Left ventricle myocardium superior (tissue), 1 donor: ENCODE results near the gene GMNC. TPM values are rescaled to one million over a fixed set of nuclear protein-coding genes. Genes with fewer than 3 reads are reported as not detected.
"Not testable (repeated sequence)": the region's sequence is repeated elsewhere in the genome, so short reads cannot be mapped to it uniquely, and the experiment has no call there.

ENCODE experiments used
- ATAC-seq: fragments of 200-7000 bp; cut with Tn5 transposase; one replicate; pipeline ENCODE4 v1.9.1; 2020; ENCODE audit warnings: mild to moderate bottlenecking, moderate library complexity
- DNase-seq: peaks from one replicate; pipeline ENCODE4 v3.0.0-alpha.2; 2020
- intact Hi-C: fragments of 100-400 bp; cut with micrococcal nuclease; formaldehyde crosslinking; loops from one replicate; pipeline ENCODE4 v1.11.0; 2022
- long read RNA-seq: library from polyadenylated mRNA; unstranded; transcript quantifications from one replicate; pipeline ENCODE4 v2.0.0, GENCODE V29; 2021
- total RNA-seq: library from RNA; stranded (reverse); fragmentation: NEBNext Ultra II Directional; extraction: Animal tissue kit (Norgen Biotek cat#: 25700); gene quantifications from one replicate; pipeline ENCODE4 v1.2.1, GENCODE V29; 2021
- donor health status: DM: no; HTN: yes; CAD: no; lungs with severe emphysema.

Gene GMNC, protein sequence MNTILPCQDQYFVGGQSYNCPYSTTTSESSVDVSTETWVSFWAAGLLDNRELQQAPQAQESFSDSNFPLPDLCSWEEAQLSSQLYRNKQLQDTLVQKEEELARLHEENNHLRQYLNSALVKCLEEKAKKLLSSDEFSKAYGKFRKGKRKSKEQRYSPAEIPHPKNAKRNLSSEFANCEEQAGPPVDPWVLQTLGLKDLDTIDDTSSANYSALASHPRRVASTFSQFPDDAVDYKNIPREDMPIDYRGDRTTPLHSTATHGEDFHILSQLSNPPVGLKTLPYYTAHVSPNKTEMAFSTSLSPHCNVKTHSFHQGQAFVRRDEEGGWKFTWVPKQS
- 4.3 TPM for total RNA-seq
- long read RNA-seq, partial matches to known transcripts, result 0 of 5 reads
- long read RNA-seq, other reads (novel, unspliced or antisense), result 3 of 5 reads

DNA sequence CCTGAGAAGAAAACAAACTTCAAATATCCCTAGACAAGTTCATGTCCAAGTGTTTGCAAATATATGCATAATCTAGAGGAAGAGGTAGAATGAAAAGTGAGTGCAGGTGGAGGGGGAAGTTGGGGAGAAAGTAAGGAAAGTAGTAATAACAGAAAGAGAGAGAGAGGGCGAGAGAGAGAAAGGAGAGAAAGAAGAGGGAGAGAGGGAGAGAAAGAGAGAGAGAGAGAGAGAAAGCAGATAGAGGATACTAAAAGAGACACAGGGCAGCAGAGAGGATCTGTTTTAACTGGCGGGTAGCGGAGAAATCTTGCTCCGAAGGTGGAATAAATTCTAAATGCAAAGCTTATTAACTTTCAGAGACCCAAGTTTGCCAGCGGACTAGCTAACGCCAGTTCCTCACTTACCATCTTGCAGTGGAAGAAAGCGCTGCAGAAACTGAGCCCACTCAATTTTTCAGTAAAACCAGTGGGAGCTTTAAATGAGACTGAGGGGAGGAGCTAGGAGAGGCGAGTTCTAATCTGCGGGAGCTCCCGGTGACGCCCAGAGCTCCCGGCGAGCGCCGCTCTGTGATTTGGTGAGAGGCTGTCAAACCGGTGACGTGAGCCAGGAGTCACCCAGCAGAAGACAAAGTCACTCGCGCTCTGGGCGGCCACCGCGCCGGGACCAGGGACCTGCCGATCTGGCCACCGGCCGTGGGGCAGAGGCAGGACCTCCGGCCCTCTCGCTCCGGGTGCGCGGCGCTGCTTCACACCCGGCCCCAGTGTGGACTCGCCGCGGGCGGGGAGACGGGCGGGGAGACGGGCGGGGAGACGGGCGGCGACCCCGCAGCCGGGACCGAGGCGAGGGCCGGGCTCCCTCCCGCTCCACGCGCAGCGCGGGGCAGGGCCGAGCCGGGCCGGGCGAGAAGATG lies at the start of gene GMNC:
GMNC (minus strand) TSS at position 486 of the 910 bp plus-strand sequence; CDS start at position 407, 79 bp downstream.
- intact Hi-C loops, result no loop called here
- DNase-seq (peak; percentile 93), ATAC-seq (peak; percentile 96)

DNA sequence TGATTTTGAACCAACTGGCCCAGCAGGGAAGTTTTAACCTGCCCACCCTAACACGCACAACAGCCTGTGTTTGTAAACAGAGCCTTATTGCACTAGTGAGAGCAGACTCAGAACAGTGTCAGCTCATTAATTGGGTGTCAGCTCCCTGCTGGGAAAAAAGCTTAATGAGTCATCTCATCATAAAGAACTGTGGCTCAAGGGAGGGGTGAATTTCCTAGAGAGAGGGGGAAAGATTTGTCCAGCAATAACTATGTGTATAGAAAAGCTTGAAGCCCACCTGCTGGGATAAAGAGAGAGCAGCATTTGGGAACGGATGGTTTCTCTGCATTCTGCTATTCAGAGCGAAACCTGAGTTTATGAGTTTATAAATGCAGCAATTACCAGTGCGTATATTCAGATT lies 48.9 kb upstream of the GMNC start:
- ATAC-seq (no peak), DNase-seq (no peak)
- intact Hi-C loops, result no loop called here

DNA sequence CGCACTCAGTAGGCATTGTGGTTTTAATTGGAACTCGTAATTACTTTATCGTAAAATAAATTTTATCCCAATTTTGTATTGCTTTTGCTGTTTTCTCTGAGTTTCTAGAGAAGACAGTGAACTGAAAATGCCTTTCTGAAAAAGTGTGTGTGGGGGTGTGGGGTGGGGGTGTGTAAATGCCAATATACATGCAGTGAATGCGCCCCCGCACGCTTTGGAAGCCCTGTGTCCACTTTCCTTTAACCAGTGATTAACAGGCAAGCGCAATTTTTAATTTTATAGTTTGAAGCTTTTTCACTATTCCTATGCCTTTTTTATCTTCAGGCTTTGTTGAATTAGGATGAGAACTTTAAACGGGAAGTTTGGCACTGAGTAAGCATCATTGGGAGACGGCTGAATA lies 47.4 kb upstream of the GMNC start:
- no peak for DNase-seq
- intact Hi-C loops, result no loop called here
- ATAC-seq, result no peak

DNA sequence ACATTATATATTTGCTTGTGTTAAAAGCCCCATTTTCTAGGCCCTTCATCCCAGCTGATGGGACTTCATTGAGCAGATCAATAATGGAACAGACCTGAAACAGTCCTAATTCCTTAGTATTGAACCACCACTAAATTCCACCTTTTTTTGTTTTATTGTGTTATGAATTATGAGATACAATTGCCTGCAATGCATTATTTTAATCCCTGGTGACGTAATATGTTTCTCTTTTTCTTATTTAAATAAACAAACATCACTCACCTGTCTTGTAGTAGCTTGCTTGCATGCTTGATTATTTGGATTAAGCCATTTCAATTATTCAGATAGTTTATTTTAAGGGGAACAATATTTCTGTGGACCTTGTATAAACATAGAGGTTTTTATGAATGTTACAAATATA lies 40.7 kb upstream of the GMNC start:
- intact Hi-C loops, result no loop called here
- ATAC-seq (no peak), DNase-seq (no peak)

DNA sequence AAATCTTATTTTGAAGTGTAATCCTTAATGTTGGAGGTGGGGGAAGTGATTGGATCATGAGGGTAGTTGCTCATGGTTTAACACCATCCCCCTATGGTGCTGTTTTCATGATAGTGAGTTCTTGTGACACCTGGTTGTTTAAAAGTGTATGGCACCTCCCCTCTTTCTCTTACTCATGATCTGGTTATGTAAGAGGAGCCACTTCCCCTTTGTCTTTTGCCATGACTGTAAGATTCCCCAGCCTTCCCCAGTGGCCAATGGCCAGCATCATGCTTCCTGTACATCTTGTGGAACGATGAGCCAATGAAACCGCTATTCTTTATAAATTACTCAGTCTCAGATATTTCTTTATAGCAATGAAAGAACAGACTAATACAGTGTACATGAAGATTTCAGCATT lies 39.8 kb upstream of the GMNC start:
- ATAC-seq (no peak), DNase-seq (no peak)
- intact Hi-C loops, result no loop called here

DNA sequence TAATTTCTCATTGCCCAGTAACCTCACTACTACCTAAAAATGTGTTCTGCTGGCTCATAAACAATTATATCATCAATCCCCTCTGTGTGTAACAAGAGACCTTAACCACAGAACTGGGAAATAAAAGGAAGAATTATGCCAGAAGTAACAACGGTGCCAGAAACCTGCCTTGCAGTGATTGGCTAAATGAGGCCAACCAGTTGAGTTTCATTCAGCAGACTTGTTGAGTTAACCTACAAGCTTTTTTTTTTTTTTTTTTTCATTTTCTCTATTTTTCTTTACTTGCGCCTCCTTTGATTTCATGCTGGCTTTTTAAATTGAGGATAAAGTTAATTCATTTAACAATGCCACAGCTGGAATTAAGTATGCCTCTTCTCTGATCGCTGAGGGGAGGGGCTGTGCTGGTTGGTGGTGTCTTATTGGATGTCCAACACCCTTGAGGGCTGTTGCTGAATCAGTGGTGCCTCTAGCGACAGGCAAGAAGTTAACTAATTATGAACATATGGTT lies 30.0 kb upstream of the GMNC start:
- ATAC-seq, result no peak
- DNase-seq, result no peak
- intact Hi-C loops, result no loop called here

DNA sequence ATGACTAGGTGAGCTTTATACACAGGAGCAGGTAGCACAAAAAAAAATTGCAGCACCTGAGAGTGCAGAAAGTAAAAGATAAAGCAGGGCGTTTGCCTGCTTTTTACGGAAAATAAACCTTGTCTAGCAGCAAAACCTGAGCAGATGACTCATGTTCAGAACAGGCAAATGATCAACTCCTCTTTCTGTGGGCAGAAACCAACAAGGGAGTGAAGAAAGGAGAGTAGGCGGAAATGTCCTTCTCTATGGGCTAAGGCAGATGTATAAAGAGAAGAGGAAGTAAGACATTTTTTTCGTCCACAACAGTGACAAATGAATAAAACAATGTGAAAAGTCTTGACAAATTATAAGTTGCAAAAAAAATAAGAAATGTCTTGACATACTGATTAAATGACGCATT lies 24.5 kb upstream of the GMNC start:
- ATAC-seq (no peak), DNase-seq (no peak)
- intact Hi-C loops, result loop anchor here (10.0 kb wide), 1 partner anchor 158 kb away; no protein-coding TSS in a partner anchor

DNA sequence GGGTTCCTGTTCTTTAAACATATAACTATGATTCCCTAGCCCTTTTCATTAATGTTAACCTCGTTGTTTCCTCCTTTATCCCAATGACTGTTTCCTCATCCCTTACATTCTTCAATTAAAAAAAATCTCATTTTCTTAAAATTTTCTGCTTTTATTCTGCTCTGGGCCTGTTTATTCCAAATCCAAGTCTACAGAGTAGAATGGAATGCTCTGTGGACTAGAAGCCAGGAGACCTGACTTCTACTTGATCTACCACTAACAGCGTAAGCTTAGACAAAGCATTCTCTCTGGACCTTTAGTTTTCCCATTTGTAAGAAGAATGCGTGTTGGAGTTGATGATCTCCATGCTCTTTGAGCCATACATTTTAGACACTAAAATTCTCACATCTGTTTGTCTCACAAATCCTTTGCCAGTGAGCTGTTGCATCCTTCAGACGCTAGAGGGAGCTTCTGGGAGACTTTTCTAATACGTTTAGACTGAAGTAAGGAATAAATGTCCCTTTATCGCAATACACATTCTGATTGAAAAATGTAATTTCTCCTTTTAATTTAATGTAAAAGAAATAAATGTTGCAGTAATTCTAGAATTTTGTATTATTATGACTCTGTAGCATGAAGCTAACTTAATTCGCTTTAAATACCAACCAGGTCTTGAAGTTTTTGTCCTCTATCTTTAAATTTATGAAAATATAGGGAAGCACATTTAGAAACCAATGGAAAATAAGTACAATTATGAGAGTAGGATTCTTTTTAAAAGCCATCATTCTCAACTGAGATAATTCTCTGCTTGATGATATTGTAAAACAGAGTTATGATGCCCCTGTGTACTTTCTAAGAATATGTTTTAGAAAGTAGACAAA lies 21.7 kb upstream of the GMNC start:
- DNase-seq, result no peak
- intact Hi-C loops, result loop anchor here (5.0 to 10.0 kb wide), 2 partner anchors 161 to 162 kb away; no protein-coding TSS in a partner anchor
- ATAC-seq, result no peak

DNA sequence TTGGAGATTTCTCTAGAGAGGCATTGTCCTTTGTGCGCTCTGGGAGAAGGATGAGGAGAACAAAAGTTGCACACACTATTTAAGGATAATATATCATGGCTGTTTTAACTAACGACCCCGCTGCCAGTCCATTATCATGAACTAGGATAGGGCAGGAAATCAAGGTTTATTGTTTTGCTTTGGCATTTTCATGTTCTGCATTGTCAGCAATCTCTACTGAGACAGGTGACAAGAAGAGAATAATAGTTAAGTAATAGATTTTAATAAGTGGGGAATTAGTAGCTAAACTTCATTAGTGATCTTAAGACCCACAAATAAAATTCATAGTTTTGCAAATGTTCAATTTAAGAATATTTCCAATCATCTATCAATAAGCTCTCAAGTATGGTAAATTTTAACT lies 20.6 kb upstream of the GMNC start:
- ATAC-seq, result no peak
- no peak for DNase-seq
- intact Hi-C loops, result loop anchor here (5.0 to 10.0 kb wide), 2 partner anchors 161 to 162 kb away; no protein-coding TSS in a partner anchor

DNA sequence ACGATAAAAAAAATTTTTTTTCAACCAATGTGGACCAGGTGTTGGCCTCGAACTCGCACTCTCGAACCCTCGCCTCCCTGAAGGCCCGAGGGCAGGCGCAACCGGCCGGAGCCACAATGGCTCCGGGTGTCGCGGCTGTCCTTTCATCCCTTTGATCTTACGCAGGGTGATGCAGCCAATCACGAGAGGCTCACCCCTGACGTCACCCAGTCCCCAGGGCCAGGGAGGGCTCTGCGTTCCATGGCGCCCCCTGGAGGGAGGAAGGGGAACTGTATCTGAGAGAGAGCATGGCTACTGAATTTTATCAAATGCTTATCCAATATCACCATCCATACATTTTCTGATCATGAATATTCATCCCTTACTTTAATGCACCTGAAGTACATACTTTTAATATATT lies 15.4 kb upstream of the GMNC start:
- DNase-seq (no peak), ATAC-seq (no peak)
- intact Hi-C loops, result no loop called here

DNA sequence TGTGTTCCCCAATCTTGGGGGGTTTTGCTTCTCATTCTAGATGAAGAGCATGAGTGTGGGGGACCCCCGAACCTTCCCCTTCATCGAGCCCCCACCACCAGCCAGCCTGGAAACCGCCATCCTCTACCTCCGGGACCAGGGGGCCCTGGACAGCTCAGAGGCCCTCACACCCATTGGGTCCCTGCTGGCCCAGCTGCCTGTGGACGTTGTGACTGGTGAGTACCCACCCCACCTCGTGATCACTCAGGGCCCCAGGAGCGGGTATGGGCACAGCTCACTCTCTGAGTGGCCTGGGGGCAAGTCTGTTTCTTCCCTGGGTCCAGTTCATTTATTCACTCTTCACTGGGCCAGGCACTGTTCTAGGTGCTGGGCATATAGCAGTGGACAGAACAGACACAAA lies 13.9 kb upstream of the GMNC start:
- intact Hi-C loops, ATAC-seq, DNase-seq: not testable (repeated sequence)

DNA sequence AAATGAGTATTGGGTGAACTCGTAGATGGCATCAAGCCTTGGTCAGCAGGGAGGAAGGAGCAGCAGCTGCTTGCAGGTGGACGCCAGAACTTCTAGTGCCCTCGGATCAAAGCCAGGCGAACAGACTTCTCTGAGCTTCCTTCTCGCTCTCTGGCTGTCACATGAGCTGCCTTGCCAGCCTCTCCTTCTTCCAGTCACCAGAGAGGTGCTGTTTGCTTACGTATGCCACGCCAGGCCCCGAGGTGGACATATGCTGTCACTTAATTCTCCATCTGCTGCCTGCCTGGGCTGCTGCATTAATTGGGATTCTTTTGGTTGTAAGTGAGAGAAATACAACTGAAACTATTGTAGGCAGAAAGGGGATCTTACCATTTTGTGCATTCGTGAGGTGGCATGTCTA lies 12.6 kb upstream of the GMNC start:
- DNase-seq, ATAC-seq, intact Hi-C loops: not testable (repeated sequence)

DNA sequence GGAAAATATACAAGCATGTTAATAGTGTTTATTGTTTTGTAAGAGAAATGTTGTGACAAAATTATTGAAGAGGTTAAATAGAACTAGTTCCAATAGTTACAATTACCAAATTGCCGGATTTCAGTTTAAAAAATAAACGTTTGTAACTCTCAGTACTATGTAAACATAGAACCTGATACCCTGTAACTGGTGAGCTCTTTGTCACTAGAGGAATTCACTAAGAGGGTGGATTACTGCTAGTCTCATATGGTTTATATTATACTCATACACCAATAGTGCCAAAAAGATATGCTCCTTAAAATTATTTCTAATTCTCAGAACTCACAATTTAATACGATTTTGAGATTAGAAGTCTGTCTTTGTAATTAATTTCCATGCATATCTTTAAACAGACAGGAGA lies 7.6 kb upstream of the GMNC start:
- ATAC-seq (no peak), DNase-seq (no peak)
- intact Hi-C loops, result no loop called here

DNA sequence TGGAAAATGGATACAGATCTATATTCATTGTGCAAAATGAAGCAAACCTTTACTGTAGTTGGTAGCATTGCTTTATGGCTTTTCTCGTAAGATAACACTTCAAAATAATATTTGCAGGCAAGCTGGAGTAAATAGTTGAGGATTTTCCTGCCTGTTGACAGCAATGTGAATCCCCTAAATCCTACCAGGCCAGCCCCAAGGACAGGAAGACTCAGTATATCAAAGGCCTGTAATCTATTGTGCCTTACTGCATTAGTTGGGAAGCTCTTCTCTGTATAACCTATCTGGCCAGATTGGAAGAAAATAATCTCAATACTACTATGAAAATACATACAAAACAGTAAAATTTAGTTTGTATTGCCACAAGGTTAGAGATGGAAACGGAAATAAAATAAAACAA lies 4.6 kb upstream of the GMNC start:
- intact Hi-C loops, result no loop called here
- no peak for ATAC-seq

DNA sequence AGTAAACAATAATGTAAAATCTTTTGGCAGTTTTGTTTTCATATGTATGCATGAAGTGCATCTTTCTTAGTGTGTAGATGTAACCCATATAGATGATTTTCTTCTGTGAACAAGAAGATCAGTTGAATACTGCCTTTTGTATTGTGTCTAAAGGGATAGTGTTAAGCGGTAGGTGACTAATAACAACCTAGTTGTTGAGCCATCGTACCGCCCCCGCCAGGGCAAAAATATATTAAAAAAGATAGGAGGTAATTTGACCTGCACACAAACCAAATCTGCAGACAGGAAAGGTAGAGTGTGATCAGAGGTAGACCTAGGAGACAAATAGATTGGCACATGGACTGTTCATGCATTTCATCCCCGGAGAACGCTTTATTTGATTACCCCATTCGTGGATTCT lies 3.3 kb upstream of the GMNC start:
- no peak for ATAC-seq
- intact Hi-C loops, result no loop called here
- no peak for DNase-seq

More for the DNA sequence above, 4.6 kb upstream of the GMNC start:
- DNase-seq, result no peak

DNA sequence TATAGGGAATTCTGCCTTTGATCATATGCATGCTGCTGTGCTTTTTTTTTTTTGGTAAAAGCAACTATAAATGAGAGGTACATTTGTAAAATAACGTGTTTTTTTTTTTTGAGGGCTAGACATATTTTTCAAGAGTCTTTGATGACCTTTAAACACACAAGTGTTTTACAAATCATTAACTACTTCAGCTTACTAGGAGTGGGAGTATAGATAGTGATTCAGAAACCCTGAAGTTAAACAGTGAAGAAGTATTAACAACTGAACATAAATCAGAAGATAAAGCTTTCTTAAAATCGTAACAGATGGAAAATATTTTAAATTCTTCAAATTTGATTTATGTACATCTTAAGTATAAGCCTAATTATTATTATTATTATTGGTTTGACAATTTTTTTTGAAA lies 2.9 kb upstream of the GMNC start:
- intact Hi-C loops, result no loop called here
- DNase-seq, result no peak
- ATAC-seq, result no peak

DNA sequence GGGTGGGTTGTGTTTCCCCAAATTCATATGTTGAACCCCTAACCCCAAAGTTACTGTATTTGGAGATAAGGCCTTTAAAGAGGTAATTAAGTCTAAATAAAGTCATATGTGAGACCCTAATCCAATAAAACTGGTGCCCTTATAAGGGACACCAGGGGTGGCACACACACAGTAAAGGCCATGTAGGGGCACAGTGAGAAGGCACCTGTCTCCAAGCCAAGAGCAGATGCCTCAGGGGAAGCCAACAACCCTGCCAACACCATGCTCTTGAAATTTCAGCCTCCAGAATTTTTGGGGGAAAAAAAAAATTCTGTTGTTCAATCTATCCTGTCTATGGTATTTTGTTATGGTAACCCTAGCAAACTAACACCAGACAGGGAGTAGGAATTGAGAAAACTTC lies 1.5 kb upstream of the GMNC start:
- DNase-seq, result peak; percentile 30
- peak; percentile 68 for ATAC-seq

DNA sequence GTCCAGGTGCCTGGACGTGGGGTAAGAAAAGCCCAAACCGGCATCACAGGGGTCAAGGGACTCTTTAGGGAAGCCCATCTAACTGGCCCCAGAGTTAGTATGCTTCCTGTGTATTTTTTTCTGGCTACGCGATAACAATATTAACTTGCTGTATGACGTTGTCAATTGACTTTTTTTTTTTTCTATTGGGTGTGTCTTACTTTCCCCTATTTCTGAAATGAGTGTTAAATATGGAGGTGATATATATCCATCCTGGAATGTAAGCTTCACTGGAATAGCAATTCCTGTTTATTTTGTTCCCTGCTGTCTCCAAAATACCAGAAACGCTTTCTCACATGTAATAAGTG lies 598 bp upstream of the GMNC start:
- intact Hi-C loops, result no loop called here
- ATAC-seq (no peak), DNase-seq (no peak)

More for the DNA sequence above, 1.5 kb upstream of the GMNC start:
- intact Hi-C loops, result no loop called here

DNA sequence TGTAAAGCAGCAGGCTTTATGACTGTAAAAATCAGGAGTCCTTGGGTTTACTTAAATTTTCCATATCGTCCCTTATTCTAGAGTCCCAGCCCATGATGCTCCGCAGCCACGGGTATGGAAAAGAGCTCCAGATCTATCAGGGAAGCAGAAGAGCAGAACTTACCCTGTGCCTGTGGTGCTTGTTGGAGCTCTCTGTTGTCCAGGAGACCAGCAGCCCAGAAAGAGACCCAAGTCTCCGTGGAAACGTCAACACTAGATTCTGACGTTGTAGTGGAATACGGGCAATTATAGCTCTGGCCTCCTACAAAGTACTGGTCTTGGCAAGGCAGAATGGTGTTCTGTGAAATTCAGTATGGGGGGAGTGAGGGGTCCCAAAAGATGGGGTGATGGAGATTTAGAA lies 2.0 kb downstream of the GMNC start:
- intact Hi-C loops, result no loop called here
- no peak for ATAC-seq

More for the DNA sequence above, 2.0 kb downstream of the GMNC start:
- DNase-seq, result no peak
